ENCODE results near the gene FKTN. TPM values are rescaled to one million over a fixed set of nuclear protein-coding genes. Genes with fewer than 3 reads are reported as not detected.

FKTN gene
- total RNA-seq, 1 donor from 2014 or later, result 21.1 TPM

DNA sequence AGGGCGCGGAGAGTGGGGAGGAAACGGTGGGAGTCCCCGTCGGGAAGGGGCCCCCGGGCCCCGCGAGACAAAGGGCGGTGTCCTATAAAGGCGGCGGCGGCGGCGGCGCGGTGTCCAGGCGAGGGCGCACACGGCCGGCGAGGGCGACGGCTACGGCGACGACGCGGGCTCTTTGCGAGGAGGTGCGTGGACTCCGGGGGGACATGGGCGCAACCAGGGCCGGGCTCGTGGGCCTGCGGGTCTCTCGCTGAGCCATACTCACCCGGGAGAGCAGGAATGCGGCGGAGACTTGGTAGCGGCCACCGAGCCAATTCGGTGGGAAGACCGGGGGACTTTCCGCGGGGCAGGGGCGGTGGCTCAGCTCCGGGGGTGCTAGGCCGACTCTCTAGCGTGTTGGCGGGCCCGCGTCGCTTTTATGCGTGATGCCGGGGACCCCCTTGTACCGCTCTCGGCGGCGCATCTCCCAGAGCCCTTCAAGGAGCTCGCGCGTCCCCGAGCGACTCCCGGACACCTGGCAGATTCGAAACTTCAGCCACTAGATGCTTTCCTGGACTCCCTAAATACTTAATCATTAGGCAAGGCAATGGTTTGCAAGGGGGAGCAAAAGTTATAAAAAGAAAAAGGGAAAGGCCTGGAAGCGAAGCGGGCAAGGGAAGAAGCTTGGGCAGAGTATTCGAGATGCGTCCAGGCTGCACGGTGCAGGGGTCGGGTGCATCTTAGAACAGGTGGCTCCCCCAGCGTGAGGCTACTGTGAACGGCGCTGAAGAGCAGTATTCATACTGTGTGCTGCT, 98.4 kb downstream of the FKTN start:
- H3K36me3 ChIP-seq (ENCODE audit: insufficient read depth, low read length), result no peaks in the 10 kb centered on the region
- peak overlapping the region; percentile 59 for H3K9ac ChIP-seq (ENCODE audit: low read length)
- DNase-seq (ENCODE audit: low read depth), result no peak
- no peaks in the 10 kb centered on the region for H3K79me2 ChIP-seq (ENCODE audit: insufficient read depth, low read length)
- H3K9me3 ChIP-seq (ENCODE audit: insufficient read depth, low read depth, low read length), result no peaks in the 10 kb centered on the region
- peak overlapping the region; percentile 81 for H2AFZ ChIP-seq (ENCODE audit: low read depth, low read length)
- peak overlapping the region; percentile 11 for H3K27ac Mint-ChIP-seq (ENCODE audit: unreplicated experiment)
- no peaks in the 10 kb centered on the region for H3K4me1 Mint-ChIP-seq (ENCODE audit: low read depth, unreplicated experiment)
- no peaks in the 10 kb centered on the region for H4K20me1 ChIP-seq (ENCODE audit: insufficient read depth, low read length)
- H3K27me3 ChIP-seq (ENCODE audit: insufficient read depth, low read length), result peaks cover 11% of the 10 kb centered on the region
- H3K9me3 Mint-ChIP-seq (ENCODE audit: unreplicated experiment), result peaks cover 5% of the 10 kb centered on the region
- H3K4me2 ChIP-seq (ENCODE audit: low read length), result peak overlapping the region; percentile 90
- peaks cover 37% of the 10 kb centered on the region for H3K27me3 Mint-ChIP-seq (ENCODE audit: low read depth, unreplicated experiment)
- no peak overlapping the region for H3K27ac ChIP-seq (ENCODE audit: low read depth, low read length)
- H3K36me3 Mint-ChIP-seq (ENCODE audit: low read depth, unreplicated experiment), result no peaks in the 10 kb centered on the region
- FAIRE-seq, result no peak
- peak overlapping the region; percentile 76 for H3K4me3 Mint-ChIP-seq (ENCODE audit: unreplicated experiment)
- TF ChIP-seq EZH2 (IDR thresholded peaks at IDR 0.05; ENCODE audit: insufficient read depth, low read length), result peak; percentile 60
- TF ChIP-seq, protein P1, sequence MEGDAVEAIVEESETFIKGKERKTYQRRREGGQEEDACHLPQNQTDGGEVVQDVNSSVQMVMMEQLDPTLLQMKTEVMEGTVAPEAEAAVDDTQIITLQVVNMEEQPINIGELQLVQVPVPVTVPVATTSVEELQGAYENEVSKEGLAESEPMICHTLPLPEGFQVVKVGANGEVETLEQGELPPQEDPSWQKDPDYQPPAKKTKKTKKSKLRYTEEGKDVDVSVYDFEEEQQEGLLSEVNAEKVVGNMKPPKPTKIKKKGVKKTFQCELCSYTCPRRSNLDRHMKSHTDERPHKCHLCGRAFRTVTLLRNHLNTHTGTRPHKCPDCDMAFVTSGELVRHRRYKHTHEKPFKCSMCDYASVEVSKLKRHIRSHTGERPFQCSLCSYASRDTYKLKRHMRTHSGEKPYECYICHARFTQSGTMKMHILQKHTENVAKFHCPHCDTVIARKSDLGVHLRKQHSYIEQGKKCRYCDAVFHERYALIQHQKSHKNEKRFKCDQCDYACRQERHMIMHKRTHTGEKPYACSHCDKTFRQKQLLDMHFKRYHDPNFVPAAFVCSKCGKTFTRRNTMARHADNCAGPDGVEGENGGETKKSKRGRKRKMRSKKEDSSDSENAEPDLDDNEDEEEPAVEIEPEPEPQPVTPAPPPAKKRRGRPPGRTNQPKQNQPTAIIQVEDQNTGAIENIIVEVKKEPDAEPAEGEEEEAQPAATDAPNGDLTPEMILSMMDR (IDR thresholded peaks at IDR 0.05; ENCODE audit: insufficient read depth, low read depth, low read length), result no peak
- peaks cover 5% of the 10 kb centered on the region for H3K4me1 ChIP-seq (ENCODE audit: insufficient read depth, low read length)
- peak overlapping the region; percentile 57 for H3K4me3 ChIP-seq (ENCODE audit: insufficient read depth, low read depth, low read length)

DNA sequence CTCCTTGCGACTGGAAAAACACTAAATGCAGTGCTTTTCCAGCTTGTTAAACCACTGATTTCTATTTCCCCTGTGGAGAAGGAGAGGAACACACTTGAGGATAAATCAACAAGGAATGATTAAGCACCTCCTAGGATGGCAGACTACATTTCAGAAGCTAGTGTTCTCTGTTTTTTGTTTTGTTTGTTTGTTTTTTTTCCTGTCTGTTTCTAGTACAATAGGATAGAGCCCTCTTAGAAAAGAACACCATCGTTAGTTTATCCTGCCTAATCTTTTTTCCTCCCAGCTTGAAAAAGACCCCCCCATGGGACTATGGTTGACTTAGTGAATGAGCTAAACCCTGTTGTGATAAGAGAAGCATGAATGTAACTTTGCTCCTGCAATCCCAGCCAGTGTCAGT, 100.4 kb downstream of the FKTN start:
- Histone ChIP-seq H3K79me2 (ENCODE audit: insufficient read depth, low read length) (no peaks in the 10 kb centered on the region), H3K9me3 (ENCODE audit: insufficient read depth, low read depth, low read length) (no peaks in the 10 kb centered on the region), H3K4me3 (ENCODE audit: insufficient read depth, low read depth, low read length) (no peak overlapping the region), H4K20me1 (ENCODE audit: insufficient read depth, low read length) (no peaks in the 10 kb centered on the region), H3K36me3 (ENCODE audit: insufficient read depth, low read length) (no peaks in the 10 kb centered on the region), H2AFZ (ENCODE audit: low read depth, low read length) (no peak overlapping the region), H3K9ac (ENCODE audit: low read length) (no peak overlapping the region), H3K4me2 (ENCODE audit: low read length) (no peak overlapping the region), H3K4me1 (ENCODE audit: insufficient read depth, low read length) (peaks cover 5% of the 10 kb centered on the region), H3K27me3 (ENCODE audit: insufficient read depth, low read length) (peaks cover 11% of the 10 kb centered on the region), H3K27ac (ENCODE audit: low read depth, low read length) (no peak overlapping the region)
- no peak overlapping the region for H3K27ac Mint-ChIP-seq (ENCODE audit: unreplicated experiment)
- no peaks in the 10 kb centered on the region for H3K36me3 Mint-ChIP-seq (ENCODE audit: low read depth, unreplicated experiment)
- H3K9me3 Mint-ChIP-seq (ENCODE audit: unreplicated experiment), result peaks cover 1% of the 10 kb centered on the region
- peaks cover 37% of the 10 kb centered on the region for H3K27me3 Mint-ChIP-seq (ENCODE audit: low read depth, unreplicated experiment)
- DNase-seq (ENCODE audit: low read depth), result no peak
- TF ChIP-seq EZH2 (IDR thresholded peaks at IDR 0.05; ENCODE audit: insufficient read depth, low read length), result no peak
- TF ChIP-seq, protein P1 (IDR thresholded peaks at IDR 0.05; ENCODE audit: insufficient read depth, low read depth, low read length), result no peak
- no peaks in the 10 kb centered on the region for H3K4me1 Mint-ChIP-seq (ENCODE audit: low read depth, unreplicated experiment)
- no peak overlapping the region for H3K4me3 Mint-ChIP-seq (ENCODE audit: unreplicated experiment)
- FAIRE-seq, result no peak

DNA sequence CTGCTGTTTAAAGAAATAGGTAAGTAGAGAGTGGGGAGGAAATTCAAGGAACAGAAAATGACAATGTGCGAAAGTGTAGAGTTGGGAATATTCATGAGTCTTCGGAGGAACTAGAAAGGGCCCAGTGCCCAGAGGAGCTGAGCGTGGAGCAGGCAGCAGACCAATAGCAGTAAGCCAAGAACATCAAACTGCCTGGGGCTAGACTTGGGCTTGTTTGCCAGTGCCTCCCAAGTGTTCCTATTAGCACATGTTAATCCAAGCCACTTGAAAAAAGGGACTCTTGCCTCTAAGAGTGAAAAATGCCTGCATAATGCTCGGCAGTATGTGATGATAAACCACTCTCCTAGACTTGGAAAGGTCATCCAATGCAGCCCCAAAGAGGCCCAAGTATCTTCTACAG, 103.1 kb downstream of the FKTN start:
- Histone ChIP-seq H3K4me1 (ENCODE audit: insufficient read depth, low read length) (peaks cover 5% of the 10 kb centered on the region), H3K9ac (ENCODE audit: low read length) (no peak overlapping the region), H3K27me3 (ENCODE audit: insufficient read depth, low read length) (peaks cover 6% of the 10 kb centered on the region), H3K9me3 (ENCODE audit: insufficient read depth, low read depth, low read length) (no peaks in the 10 kb centered on the region), H4K20me1 (ENCODE audit: insufficient read depth, low read length) (no peaks in the 10 kb centered on the region), H2AFZ (ENCODE audit: low read depth, low read length) (no peak overlapping the region), H3K27ac (ENCODE audit: low read depth, low read length) (no peak overlapping the region), H3K79me2 (ENCODE audit: insufficient read depth, low read length) (no peaks in the 10 kb centered on the region), H3K4me3 (ENCODE audit: insufficient read depth, low read depth, low read length) (no peak overlapping the region), H3K36me3 (ENCODE audit: insufficient read depth, low read length) (no peaks in the 10 kb centered on the region), H3K4me2 (ENCODE audit: low read length) (no peak overlapping the region)
- no peak for TF ChIP-seq EZH2 (IDR thresholded peaks at IDR 0.05; ENCODE audit: insufficient read depth, low read length)
- TF ChIP-seq, protein P1 (IDR thresholded peaks at IDR 0.05; ENCODE audit: insufficient read depth, low read depth, low read length), result no peak
- no peak overlapping the region for H3K27ac Mint-ChIP-seq (ENCODE audit: unreplicated experiment)
- no peaks in the 10 kb centered on the region for H3K4me1 Mint-ChIP-seq (ENCODE audit: low read depth, unreplicated experiment)
- no peaks in the 10 kb centered on the region for H3K36me3 Mint-ChIP-seq (ENCODE audit: low read depth, unreplicated experiment)
- no peak overlapping the region for H3K4me3 Mint-ChIP-seq (ENCODE audit: unreplicated experiment)
- DNase-seq (ENCODE audit: low read depth) (no peak), FAIRE-seq (no peak)
- peaks cover 23% of the 10 kb centered on the region for H3K27me3 Mint-ChIP-seq (ENCODE audit: low read depth, unreplicated experiment)
- H3K9me3 Mint-ChIP-seq (ENCODE audit: unreplicated experiment), result peaks cover 1% of the 10 kb centered on the region
